Activated CD4-positive, alpha-beta T cell treated with anti-CD3 and anti-CD28 coated beads, Interleukin-2, amount 50 U/mL, for 1 hour (primary cell): ENCODE data around the gene GBE1.

Experiments
- DNase-seq: peaks from one replicate; pipeline ENCODE4 v3.0.0-alpha.2; 2020

GBE1 gene

GRCh38 chr3:81459733-81460132, 301.7 kb downstream of the GBE1 start:
- DNase-seq: no peak

DNA sequence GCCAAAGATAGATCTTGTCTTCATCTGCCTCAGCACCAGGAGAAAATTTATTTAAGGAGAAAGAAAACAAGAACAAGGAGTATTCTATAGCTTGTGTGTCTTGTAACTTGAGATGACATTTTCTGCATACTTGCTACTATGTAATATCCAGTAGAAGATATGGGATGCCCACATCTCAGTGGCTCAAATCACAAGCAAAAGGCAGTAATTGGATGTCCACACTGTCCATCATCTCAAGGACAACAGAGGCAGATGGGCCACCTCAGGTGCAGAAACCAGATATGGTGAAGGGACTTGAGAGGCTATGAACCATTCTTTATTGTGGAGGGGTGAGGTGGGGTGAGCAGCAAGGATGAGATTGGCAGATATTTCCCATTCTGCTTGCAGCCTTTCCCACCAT, 309.0 kb downstream of the GBE1 start:
- DNase-seq: no peak

- no peak for DNase-seq
These were observed 309.8 kb downstream of the GBE1 start for GRCh38 chr3:81451611-81452010.

- DNase-seq: no peak
These were observed 310.3 kb downstream of the GBE1 start for GRCh38 chr3:81451140-81451539.

DNA sequence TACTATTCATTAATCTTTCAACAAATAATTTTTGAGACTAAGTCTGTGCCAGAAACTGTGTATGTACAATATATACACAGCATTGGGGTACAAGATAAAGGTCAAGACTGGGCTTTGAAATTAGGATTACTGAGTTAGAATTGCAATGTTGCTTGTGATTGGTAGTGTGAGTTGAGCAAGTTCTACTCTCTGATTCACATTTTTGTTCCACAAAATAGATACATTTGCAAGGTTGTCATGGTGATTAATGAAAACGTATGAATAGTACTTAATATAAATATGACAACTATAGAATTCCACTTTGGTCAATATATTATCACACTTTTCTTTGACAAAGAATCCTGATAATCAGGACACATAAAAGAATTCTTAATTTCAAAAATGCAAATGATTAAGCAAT, 314.6 kb downstream of the GBE1 start:
- no peak for DNase-seq

DNA sequence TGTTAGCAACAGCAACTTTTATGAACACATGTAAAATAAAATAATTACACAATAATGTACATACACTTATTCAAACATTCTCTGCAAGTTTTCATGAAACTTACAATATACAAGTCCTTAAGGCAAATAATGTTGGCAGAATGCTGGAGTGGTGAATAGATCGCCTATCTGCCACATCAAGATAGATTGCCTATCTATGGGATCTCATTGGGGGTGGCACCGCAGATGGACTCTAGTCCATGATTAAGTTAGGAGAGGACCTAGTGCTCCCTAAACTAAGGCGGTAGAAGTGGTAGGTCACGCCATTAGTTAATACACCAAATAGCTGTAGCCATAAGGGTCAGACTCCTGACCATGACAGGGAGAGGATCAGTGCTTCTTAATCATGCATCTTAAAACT, 315.7 kb downstream of the GBE1 start:
- no peak for DNase-seq

DNA sequence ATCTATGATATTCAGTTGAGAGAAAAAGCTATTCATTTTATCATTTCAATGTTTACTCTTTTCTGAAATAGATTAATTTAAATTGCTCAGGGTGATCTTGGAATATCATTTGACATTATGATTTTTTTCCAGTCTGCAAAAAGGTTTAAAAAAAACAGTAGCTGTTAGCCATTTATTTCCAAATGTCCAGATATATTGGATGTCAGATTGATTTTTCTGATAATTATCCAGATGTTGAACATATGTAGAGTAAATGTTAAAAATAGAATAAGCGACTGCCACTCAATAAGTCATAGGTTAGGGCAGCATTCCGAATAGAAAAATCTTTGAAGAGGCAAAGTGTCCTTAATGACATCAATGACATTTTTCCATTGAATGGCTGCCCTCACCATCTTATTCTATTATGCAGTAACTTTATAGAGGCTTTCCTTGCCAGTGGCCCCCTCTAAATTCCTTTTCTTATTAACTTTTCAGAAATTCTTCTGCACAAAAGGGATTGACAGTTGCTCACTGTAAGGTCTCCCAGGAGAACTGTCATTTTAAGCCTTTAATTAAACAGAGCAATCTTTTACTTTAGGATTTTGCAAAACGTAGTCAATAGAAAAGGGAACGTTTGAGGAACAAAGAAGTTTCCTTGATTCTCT, 316.5 kb downstream of the GBE1 start:
- no peak for DNase-seq

- DNase-seq: no peak
These were observed 317.5 kb downstream of the GBE1 start for GRCh38 chr3:81443958-81444357.

- no peak for DNase-seq
These were observed 318.0 kb downstream of the GBE1 start for GRCh38 chr3:81443457-81443782.

DNA sequence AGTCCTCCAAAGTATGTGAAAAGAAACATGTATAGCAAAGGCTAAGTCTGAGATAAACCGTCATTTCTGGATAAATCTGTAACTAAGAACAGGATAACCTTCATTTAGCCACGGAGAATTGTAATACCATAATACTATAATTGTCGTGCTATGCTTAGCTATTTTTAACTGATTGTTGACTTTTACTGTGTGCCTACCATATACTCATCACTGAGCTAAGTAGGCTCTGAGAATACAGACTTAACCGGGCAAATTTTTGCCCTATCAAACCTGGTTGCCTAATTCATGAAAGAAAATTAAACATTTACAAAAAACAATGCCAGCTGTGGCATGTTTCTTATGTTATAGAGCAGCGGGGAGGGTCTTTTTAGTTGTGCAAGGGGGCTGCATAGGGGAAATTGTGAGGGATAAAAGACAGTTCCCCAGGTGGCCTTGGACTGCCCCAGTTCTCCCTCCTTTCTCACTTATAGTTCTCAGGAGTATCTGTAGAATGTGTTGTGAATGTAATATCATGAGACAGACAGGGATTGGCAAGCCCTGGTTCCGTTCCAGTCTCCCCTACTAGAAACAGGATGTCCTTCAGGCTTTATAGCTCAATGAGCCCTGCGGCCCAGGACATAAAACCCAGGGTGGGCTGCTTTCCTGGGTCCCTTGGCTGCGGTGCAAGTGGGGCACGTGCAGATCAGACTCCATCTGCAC, 318.5 kb downstream of the GBE1 start:
- DNase-seq: no peak

DNA sequence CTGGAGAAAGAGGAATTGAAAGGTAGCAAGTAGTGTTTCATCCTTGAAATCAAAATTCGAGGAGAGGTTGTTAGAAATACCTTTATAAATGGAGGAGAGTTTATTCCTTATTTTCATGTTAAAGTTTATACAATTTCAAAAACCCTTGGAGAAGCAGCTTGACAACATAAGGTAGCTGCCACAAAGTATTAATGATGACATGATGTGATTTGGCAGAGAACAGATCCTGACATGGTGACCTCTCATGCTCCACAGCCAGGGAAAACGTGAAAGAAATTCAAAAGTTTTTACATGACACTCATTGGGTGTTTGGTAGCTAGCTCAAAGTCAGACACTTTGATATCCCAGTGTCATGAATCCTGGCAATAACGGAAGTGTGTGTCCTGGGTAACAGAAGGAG, 320.8 kb downstream of the GBE1 start:
- DNase-seq: no peak
